GM21526 (cell line): ENCODE results near the gene EXOC3L4.
"Not testable (repeated sequence)": the region's sequence is repeated elsewhere in the genome, so short reads cannot be mapped to it uniquely, and the experiment has no call there.

Source experiments
- ATAC-seq: cut with Tn5 transposase; IDR thresholded peaks from one replicate; pipeline ENCODE4 v1.9.1; 2021; ENCODE audit warnings: moderate library complexity; ENCODE audit not compliant: unreplicated experiment, low FRiP score

The EXOC3L4 gene

DNA sequence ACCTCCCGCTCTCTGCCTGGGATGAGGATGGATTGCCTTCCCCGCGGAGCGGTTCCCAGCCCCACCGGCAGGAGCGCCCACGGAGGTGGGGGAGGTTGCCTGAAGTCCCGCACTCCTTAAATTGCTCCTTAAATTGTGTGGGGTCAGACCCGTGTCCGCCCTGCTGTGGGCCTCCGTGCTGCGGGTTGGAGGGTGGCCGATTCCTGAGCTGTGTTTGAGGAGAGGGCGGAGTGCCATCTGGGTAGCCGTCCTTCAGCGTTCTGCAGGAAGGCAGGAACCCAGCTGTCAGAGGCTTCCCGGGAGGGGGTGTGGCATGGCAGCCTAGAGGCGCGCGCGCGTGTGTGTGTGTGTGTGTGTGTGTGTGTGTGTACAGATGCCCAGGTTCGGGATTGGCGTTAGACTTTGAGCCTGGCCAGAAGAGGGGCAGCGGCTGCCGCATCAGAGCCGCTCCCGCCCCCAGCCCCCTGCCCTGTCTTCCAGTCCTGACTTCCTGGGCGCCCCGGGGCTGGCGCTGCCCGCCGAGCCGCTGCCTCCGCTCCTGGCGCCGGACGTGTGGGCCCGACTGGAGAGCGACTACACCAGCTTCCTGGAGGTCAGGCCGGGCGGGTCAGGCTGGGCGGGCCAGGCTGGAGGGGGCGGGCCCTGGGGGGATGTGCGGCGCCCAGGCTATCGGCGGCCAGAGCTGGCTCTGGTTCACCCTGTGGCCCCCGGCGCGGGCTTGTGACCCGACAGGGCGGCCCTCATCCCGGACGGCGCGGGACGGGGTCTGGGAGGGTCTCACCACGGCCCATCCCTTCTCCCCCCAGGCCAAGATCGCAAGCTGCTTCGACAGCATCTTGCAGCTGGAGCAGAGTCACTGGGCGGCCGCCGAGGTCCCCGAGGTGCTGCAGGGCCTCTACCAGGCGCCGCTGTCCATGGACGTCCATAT is 9.2 kb downstream of the EXOC3L4 start:
- no peak for ATAC-seq

DNA sequence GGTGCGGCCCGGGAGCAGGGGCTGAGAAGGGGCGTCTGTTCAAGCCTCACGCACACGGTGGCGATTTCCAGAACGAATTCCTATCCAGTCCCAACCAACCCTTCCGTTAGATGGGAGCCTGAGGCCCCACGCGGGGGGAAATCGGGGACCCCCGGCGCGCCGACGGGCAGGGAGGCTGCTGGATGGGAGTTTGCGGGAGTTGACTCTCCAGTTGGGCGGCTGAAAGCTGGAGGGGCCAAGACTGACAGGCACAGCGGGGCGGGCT is 9.8 kb downstream of the EXOC3L4 start:
- no peak for ATAC-seq

GRCh38 chr14:103104654-103105452 is 10.3 kb downstream of the EXOC3L4 start:
- no peak for ATAC-seq

DNA sequence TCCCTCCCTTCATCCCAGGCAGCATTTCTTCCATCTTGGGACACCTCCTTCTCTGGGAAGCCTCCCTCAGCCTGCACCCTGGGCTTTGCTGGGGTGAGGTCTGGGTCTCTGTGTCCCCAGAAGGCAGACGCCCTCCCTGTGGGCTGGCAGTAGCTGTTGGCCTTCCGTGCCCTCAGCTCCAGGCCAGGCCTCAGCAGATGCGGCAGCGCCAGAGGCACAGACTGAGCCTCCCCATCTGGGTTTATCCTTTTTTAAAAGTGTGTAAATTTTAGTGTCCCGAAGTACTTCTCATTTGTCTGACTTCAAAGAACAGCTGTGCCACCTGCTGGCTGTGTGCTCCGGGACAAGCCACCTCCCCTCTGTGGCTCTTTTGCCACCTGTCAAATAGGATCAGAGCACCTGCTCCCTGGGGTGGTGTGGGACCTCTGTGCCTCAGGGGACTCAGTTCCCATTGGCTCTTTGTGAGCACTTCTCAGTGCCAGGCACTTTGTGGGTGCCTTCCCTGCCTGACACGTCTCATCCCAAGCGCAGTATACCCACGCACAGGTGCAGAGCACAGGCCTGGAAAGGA is 11.1 kb downstream of the EXOC3L4 start:
- no peak for ATAC-seq

- no peak for ATAC-seq
Measured at GRCh38 chr14:103107455-103107854, 12.9 kb downstream of the EXOC3L4 start.

- no peak for ATAC-seq
Measured at GRCh38 chr14:103107941-103108748, 13.6 kb downstream of the EXOC3L4 start.

DNA sequence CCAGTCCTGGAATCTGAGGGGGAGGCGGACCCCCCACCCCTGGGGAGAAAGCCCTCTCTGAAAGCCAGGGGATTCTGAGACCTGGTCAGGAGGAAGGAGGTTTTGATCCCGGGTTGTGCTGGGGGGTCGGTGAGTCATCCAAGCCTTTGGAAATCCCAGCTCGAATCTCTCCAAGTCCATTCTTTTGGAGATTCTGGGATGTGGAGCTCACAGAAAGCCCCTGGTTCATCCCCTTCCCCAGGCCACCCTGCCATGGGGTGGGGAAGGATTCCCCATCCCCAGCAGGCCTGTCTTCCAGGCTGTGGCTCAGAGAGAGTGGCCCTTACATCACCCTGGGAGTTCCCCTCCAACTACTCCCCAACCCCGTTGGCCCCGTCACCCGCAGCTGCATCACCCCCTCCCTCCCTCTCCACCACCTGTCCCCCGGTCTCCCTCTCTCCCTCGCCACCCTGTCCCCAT is 14.3 kb downstream of the EXOC3L4 start:
- ATAC-seq, result no peak

DNA sequence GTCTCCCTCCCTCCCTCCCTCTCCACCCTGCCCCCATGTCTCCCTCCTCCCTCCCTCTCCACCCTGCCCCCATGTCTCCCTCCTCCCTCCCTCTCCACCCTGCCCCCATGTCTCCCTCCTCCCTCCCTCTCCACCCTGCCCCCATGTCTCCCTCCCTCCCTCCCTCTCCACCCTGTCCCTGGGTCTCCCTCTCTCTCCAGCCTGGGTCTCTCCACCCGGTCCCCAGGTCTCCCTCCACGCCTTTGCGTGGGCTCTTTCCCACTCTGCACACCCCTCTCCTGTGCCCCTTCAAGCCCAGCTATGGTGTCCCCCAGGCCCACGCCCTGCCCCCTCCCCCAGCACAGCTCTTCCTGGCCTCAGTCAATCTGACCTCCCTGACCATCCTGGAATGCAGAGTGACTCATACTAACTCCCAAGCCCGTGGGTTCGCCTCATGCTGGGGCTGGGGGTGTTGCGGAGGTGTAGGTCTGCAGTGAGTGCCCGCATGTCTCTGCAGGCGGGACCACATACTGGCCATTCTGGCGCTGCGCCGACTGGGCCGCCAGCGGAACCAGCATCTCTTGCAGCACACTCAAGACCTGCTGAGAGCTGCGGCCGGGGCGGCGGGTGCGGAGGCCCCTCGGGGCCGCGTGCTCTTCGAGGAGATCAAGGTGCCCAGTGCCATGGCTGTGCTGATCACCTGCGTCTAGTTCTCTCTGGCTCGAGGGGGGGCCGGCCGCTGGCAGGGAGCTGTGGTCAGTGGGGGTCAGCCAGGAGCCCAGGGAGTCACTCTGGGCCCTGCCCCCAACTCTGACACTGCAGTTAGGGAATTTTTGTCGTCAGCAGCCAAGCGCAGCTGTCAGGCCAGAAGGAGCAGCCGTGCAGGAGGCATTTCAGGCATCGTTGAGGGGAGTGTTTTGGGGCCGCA is 15.3 kb downstream of the EXOC3L4 start:
- ATAC-seq, result no peak

GRCh38 chr14:103110681-103111231 is 16.2 kb downstream of the EXOC3L4 start:
- ATAC-seq, result no peak

DNA sequence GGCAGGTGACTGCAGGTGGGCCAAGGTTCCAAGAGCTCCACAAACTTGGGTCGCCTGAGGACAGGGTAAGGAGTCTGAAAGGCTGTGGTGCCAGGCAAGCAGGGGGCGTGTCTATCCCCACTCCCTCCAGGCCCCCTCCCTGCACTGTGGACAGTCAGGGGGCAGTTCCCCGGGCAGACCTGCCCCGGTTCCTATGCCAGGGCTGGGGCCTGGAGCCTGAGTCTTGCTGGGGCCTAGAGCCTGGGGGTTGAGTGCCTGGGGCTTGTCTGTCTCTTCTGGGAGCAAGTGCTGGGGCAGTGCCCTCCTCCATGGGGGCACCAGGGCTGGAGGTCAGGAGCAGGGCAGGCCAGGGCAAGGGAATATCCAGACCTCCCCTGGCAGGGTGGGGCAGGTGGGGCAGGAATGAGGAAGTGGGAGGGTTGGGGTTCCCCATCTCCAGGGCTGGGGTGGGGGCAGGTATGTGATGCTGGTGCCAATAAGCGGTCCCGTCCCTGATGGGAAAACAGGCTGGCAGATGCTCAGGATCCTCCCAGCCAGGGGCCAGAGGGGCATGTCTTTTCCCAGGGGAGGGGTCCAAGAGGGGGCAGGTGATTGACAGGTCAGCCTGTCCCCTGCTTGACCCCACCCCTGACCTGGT is 16.8 kb downstream of the EXOC3L4 start:
- ATAC-seq, result no peak

DNA sequence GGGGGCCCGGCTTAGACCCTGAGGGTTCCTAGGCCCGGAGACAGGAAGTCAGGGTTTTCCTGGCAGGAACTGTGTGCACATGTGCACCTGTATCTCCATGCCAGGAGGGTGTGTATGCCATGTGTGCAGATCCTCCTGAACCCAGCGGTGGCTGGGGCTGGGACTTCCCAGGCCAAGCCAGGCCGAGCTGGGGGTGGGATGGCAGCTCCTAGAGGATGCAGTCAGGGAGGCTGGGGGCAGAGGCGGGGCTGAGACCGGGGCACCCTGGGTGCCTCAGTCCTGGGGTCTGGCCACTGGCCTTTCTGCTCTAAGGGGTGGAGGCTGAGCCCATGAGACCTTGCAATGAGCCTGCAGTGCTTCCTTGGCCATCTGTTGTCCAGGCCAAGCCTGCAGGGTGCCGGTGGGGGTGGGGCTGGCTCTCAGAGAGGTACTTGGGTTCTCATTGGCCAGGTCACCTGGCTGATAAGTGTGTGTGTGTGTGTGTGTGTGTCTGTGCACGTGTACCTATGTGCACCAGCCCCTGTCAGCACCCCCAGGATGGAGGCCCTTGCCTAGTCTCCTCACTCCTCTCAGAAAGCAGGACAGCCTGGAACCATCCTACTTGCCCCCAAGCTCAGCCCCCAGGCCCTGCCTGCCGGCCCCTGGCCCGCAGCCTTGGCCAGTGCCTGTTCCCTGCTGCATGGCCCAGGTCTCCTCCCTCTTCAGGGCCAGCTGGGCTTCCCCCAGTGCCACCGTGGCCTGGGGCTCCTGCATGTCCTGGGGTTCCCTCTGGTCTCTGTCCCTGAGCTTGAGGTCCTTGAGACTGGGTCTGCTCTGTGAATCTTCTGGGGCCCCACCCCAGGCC is 18.1 kb downstream of the EXOC3L4 start:
- ATAC-seq, result no peak

DNA sequence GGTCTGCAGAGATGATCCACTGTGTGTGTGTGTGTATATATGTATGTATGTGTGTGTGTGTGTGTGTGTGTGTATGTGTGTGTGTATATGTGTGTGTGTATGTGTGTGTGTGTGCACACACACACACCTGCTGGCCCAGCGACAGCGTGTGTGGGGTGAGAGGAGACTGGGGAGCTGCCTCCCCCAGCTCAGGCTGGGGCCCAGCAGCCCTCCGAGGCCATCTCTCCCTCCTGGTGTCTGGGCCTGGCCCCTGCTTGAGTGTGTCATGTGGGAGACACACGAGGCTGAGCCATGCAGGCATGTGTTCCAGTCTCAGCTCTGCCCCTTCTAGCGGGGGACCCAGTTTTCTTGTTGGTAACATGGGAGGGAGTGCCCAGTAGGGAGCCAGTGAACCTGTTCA is 18.8 kb downstream of the EXOC3L4 start:
- ATAC-seq, result no peak

DNA sequence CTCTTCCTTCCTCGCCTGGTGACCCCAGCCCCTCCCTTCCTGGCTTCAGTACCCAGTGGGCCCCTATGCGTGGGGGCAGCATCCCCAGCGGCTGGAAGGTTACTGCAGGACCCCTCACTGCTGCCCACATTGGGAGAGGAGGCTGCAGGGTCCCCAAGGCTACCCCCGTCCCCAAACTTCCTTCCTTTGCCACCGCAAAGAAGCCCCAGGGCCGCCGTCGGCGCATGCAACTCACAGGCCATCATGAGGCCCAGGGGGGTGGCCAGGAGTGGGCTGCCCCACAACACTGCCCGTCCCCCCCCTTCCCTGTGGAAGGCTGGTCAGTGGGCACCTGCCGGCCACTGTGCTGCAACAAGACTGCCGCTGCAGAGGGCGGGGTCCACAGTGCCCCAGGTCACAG is 19.2 kb downstream of the EXOC3L4 start:
- ATAC-seq, result no peak

GRCh38 chr14:103115086-103115679 is 20.7 kb downstream of the EXOC3L4 start:
- ATAC-seq, result not testable (repeated sequence)

- no peak for ATAC-seq
Measured at GRCh38 chr14:103115845-103116572, 21.5 kb downstream of the EXOC3L4 start.

GRCh38 chr14:103116636-103117035 is 22.1 kb downstream of the EXOC3L4 start:
- ATAC-seq, result no peak

- ATAC-seq, result not testable (repeated sequence)
Measured at GRCh38 chr14:103117499-103117898, 23.0 kb downstream of the EXOC3L4 start.
